ENCODE data around the gene TTC31.

Gene TTC31

DNA sequence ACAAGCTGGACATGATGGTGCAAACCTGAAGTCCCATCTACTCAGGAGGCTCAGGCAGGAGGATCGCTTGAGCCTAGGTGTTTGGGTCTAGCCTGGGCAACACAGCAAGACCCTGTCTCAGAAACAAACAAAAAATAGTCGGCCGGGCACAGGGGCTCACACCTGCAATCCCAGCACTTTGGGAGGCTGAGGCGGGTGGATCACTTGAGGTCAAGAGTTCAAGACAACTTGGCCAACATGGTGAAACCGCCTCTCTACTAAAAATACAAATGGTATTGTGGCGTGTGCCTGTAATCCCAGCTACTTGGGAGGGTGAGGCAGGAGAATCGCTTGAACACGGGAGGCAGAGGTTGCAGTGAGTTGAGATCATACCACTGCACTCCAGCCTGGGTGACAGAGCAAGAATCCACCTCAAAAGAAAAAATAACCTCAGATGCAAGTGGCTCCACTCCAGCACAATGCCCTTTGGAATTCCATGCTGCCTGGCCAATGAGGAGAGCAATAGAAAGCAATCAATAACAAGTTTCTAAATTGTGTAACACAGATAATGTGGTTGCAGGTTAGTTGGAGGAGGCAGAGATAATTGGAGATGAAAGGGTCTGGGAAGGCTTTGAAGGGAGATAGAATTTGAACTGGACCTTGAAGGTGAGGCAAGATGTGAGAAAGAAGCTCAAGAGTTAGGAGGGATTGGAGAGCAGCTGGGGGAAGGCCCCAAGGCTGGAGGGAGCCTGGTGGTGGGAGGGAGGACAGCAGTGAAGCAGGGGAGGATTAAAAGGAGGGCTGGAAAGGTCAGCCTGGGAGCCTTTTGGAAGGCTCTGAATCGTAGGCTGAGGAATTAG is 6.0 kb downstream of the TTC31 start:
- DNase-seq = no peak

DNA sequence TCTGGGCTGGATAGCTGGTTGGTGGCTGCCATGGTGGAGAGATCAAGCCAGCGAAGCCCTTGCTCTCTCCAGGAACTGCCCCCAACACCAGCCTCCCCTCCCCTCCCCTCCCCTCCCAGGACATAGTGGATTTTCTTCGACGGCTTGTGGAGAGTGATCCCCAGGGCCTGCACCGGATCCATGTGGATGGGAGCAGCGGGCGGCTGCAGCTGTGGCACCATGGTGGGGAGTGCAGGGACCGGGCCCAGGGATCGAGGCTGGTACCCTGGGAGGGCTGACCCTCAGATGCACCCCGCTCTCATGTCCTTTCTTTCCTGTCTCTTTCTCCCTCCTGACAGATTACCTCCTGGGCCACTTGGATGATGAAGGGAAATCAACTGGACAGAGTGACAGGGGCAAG is 7.0 kb downstream of the TTC31 start:
- DNase-seq = no peak

DNA sequence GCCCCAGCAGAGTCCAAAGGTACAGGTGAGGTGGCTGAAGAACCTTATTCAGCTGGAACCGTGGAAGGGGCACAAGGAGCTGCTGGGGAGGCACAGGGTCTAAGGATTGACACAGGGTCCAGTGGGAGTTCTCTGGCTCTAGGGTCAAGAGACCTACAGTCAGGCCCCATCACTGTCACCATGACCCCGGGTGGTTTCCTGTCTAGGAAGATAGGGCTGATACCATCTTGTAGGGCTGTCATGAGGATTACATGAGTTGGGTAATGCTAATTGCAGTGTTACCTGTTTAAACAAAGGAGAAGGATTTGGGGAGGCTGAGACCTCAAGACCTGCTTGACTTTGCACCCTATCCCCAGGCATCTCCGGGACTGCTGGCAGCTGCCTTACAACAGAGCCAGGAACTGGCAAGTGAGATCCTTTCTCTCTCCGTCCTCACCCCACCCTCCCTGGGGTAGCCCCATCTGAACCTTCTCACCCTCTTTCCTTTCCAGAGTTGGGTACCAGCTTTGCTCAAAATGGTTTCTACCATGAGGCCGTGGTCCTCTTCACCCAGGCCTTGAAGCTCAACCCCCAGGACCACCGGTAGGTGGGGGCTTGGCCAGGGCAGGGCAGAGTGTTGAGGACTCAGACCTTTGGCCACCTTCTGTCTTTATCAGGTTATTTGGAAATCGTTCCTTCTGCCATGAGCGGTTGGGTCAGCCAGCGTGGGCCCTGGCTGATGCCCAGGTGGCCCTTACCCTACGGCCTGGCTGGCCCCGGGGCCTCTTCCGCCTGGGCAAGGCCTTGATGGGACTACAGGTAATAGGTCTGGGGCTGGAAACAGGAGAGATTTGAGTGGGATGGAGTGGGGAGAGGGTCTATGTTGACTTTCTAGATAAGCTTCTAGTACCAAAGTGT is 9.0 kb downstream of the TTC31 start:
- no peak for DNase-seq

- no peak for DNase-seq
These were observed 10.7 kb downstream of the TTC31 start for GRCh38 chr2:74493546-74493945.

- no peak for DNase-seq
These were observed 12.6 kb downstream of the TTC31 start for GRCh38 chr2:74495440-74495839.

DNA sequence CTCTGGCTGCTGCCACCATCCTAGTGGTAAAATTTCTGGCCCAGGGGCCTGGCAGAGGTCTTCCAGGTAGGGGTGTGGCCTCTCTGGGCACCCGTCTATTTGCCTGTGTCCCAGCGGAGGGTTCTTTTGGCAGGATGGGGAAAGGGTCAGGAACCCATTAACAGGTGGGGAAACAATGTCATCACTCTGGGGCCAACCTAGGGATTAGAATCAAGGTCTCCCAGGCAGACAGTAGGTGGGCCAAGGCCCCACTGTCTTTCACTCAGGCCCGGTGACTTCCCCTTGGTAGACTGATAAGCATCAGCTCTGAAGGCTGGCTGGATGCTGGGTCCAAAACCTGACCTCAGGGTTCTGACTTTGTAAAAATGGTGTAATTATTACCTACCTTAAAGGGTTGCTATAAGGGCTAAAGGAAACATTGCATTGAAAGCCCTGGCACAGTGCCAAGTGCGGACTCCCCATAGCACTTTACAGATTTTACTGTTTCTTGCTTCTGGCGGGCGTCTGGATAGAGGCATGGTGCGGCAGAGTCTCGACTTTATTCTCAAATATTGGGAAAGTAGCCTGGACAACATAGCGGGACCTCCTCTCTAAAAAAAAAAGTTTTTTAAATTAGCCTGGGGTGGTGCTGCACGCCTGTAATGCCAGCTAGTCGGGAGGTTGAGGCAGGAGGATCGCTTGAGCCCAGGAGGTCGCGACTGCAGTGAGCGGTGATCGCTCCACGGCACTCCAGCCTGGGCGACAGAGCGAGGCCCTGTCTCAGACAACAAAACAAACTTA is 14.3 kb downstream of the TTC31 start:
- DNase-seq = no peak

GRCh38 chr2:74497777-74498499 is 15.1 kb downstream of the TTC31 start:
- peak in 3 of 4 experiments; percentile 25 to 51 (median 36) for DNase-seq

GRCh38 chr2:74498500-74499266 is 15.8 kb downstream of the TTC31 start:
- DNase-seq = peak; percentile 44 to 68 (median 64)

DNA sequence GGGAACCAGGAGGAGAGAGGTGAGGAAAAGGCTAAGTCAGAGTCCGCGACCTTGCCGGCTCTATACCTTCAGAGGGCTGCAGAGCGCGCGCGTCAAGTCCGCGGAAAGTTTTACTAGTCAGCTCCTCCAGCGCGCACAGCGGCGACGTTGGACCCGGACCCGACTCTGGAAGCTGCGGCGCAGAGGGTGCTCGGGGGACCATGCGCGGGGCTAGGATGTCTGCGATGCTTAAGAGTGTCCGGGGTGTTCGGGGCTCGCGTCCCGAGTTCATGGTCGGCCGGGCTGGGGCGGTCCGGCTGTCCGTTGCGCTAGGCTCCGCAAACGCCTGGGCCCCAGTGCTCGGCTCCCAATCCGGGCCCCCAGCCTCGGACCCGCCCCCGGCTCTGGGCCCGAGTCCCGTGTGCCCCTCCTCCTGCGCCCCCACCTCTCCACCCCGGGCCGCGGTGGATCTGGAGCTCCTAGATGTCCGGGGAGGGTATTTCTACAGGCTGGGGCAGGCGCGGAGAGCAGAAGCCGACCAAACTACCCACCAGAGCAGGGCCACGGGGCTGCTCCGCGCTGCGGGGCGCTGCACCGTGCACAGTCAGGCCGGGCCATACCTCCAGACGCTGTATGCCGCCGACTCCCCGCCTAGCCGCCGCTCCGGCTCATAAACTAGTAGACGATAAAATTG is 16.5 kb downstream of the TTC31 start, which contains the start of gene LBX2:
TSS of gene LBX2 (minus strand) at position 337 of the 673 bp plus-strand sequence. CDS start at position 271, 66 bp downstream.
- DNase-seq = peak in 3 of 4 experiments; percentile 28 to 52 (median 36)

GRCh38 chr2:74499940-74500577 is 17.2 kb downstream of the TTC31 start:
- DNase-seq = no peak

- DNase-seq = no peak
These were observed 17.7 kb downstream of the TTC31 start for GRCh38 chr2:74500578-74500946.

DNA sequence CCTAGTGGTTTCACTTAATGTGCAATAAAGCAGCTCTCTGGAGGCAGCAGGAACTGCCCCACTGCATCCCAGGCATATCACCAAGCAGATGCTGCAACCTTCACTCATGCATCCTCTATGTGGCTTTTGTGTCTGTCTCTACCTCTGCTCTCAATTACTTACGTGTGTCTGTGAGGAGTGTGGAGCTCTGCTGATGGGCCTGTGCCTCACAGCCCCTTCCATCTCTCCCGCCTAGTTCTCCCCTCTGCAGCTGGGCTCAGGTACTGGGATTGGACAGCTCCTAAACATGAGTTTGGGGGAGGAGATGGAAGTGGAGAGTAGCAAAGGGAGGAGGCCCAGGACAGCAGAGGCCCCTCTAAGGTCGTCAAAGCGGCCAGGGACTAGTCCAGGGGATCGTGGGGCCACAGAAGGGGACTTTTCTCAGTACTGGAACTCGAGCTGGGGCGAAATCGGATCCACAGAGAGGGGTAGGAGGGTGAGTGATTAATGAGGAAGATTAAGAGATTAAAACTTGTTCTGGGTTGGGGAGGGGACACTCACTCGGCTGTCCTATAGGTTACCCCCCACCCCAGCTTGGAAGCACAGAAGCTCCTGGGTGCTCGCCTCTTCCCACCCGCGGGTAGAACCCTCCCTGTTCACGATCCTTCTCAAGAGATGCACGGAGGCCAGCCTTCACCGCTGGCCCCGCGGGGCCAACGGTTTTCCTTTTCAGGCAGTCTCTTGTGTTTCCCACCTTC is 18.6 kb downstream of the TTC31 start:
- no peak for DNase-seq

- DNase-seq = peak in 3 of 4 experiments; percentile 36 to 56 (median 51)
These were observed 19.4 kb downstream of the TTC31 start for GRCh38 chr2:74502147-74502719.

DNA sequence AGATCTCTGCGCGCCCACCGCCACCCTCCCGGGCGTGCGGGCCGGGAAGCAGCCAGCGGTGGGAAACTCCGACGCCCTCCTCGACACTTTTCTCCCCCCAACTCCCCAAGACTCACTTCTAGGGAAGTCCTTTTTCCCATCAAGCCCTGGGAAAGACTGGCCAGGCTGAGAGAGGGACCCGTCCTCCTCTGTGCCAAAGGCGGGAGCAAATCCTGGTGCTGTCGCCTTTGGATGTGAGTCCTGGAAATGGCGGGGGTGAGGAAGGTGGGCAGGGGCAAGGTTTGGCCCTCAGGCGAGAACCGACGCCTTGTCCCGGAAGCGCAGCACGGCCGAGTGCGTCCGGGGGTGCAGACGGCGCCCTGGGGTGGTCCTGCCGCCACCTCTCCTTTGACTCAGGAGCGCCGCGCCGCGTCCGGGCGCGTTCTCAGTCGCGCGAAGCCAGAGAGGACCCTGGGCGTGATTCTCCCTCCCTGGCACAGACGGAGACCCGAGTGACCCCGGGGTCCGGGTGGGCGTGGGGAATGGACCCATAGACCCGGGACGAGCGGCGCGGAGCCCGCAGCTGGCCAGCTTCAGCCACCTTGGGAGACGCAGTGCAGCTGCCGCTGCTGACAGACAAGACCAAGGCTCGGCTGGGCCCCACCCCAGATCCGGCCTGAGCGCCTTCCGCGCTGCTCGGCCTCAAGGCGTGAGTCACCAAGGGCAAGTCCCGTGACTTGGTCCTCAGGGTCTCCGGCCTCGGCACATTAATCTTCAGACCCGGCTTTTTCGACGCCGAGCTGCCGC is 20.0 kb downstream of the TTC31 start:
- peak; percentile 80 to 92 (median 88) for DNase-seq

DNA sequence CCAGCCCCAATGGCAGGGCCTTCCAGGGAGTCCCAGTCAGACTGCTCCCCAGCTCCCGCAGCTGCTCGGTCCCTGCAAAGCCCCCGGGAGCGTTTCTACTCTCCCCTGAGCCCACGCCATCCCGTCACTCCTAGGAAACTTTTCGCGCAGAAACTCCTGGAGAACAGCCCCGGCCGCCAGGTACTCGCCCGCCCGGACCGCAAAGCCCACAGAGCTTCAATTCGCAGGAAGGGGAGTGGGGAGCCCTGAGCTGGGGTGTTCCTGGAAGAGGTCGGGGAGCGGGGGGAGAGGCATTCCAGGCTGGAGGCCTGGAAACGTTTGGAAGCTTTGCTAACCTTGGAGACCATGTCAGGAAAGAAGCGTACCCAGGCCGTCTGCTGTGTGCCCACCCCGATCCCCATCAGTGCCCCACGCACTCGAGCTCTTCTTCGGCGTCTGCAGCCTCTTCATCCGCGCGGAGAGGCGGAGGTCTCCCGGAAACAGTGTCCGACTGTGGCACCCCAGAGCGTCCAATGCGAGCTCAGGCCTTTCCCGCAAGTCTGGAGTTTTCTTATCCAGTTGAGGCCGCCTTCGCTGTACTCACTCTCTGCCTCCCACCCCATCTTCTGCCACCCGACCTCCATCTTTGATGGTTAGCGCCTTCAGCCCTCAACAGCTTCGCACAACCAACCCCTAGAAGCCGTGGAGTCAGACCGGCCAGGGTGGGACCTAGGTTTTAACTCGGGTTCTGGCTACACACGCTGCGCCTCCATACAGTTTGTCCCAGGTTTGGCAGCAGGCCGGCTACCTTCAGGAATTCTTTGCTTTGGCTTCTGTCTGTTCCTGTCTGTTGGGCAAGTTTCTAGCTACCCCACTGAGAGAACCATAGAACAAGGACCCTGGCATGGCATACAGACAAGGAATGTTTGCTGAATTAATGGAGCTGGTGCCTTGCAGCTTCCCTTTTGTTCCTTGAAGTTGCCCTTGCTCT is 20.9 kb downstream of the TTC31 start:
- no peak for DNase-seq

DNA sequence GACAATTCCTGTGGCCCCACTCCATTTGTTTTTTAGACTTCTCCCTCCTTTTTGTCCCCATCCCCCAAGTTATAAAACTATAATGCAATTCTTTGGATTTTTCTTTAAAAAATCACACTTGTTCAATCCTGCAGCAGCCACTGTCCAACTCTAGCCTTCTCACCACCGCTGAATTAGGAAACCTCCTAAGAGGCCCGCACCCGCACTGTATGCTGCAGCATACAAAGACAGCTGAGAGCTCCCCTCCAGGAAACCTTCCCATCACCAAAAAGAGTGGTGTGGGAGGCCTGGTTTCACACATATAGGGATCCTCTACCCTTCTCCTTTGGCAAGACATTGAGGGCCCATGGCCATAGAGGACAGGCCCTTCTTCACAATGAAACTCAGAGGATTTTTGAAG is 21.7 kb downstream of the TTC31 start:
- no peak for DNase-seq

All from suppressor macrophage (primary cell).